T-helper 2 cell (primary cell): ENCODE data around the gene CTSD.

Experiments used
- DNase-seq, 5 experiments: peaks; one replicate each; pipeline versions ENCODE4 v3.0.0 to v3.0.0-alpha.2; 2012 to 2022

Gene CTSD

GRCh38 chr11:1728931-1729691 is 34.6 kb downstream of the CTSD start:
- peak in 1 of 5 experiments; percentile 6 for DNase-seq

DNA sequence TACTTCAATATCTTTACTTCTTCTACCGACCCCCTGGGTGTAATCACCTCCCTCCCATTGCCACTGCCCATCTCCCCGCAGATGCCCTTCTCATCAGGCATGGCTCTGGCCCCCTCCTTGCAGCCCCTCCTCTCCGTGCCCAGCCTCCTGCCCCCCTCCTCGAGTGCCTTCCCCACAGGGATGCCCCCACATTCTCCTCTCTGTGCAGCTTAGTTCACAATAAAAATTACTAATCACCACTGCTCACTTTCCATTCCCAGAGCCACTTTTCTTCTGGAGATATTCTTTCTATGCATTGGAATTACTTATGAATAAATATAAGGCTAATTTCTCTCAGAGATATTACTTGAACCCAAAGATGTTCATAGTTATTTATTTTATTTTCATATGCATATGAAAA is 35.4 kb downstream of the CTSD start:
- DNase-seq: no peak

GRCh38 chr11:1727861-1728260 is 35.9 kb downstream of the CTSD start:
- DNase-seq: no peak

GRCh38 chr11:1727096-1727690 is 36.5 kb downstream of the CTSD start:
- no peak for DNase-seq

- DNase-seq: no peak
Measured at GRCh38 chr11:1719781-1720180, 43.9 kb downstream of the CTSD start.

GRCh38 chr11:1718326-1718725 is 45.4 kb downstream of the CTSD start:
- no peak for DNase-seq

DNA sequence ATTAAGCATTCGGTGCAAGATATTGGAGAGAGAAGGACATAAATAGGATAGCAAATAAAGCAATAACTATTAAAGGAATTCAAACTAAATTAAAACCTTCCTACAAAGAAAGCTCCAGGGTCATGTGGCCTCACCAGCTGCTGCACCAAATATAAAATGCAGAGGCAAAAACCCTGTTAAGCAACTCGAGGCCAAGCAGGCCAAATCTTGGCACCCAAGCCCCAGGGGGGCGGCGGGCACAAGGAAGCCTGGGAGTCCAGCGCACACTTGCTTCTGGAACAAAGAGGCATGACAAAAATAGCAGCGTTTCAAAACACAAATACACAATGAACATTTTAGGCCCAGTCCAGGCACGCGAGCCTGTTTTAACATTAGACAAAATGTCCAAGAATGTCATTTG is 46.0 kb downstream of the CTSD start:
- no peak for DNase-seq

- no peak for DNase-seq
Measured at GRCh38 chr11:1714908-1715885, 48.5 kb downstream of the CTSD start.

DNA sequence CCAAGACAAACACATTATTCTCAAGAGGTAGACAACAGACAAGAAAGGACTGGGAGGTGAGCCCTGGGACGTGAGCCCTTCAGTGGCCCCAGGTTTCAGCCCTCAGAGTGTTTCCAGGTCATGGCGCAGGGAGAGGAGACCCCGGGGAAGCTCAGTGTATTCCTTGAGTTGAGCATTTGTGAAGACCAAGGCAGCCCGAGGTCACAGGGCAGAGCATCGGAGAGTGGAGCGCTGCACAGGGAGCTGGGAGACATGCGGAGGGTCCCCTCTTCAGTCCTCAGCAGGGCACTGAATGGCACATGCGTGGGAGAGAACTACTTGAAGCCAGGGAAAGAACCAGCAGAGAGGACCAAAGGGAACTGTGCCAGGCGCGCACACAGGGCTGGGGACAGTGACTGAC is 55.0 kb downstream of the CTSD start:
- no peak for DNase-seq

- DNase-seq: no peak
Measured at GRCh38 chr11:1707751-1708150, 56.0 kb downstream of the CTSD start.

GRCh38 chr11:1706634-1707400 is 56.9 kb downstream of the CTSD start:
- no peak for DNase-seq

- DNase-seq: peak in 1 of 5 experiments; percentile 59
Measured at GRCh38 chr11:1705126-1706052, 58.3 kb downstream of the CTSD start.

DNA sequence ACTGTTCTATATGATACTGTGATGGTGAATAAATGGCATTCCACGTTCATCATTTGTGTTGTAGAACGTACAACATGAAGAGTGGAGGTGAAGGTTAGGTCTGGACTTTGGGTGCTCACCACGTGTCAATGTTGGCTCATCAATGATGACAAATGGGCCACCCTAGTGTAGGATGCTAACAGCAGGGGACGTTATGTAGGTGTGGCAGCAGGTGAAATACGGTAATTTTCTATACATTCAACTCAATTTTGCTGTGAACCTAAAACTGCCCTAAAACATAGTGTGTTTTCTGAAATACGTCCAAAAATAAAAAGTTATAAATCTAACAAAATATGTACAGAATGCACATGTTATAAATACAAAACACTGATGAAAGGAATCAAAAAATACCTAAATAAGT is 60.6 kb downstream of the CTSD start:
- DNase-seq: no peak
